ENCODE data around the gene NWD2.

The NWD2 gene

GRCh38 chr4:37436546-37436945 lies 192.0 kb downstream of the NWD2 start (continued):
- TF ChIP-seq PATZ1 (CRISPR knock-in tag; IDR thresholded peaks at IDR 0.05; ENCODE audit: borderline replicate concordance) = no peak

- no peak for ATAC-seq
- no peak for TF ChIP-seq ISL1 (CRISPR knock-in tag; IDR thresholded peaks at IDR 0.05)
- no peak for TF ChIP-seq ZFP3 (CRISPR knock-in tag; IDR thresholded peaks at IDR 0.05)
- TF ChIP-seq CREB5 (CRISPR knock-in tag; IDR thresholded peaks at IDR 0.05; ENCODE audit: low read depth) = no peak
- TF ChIP-seq ZNF70 (CRISPR knock-in tag; IDR thresholded peaks at IDR 0.05) = no peak
- TF ChIP-seq ZNF8 (CRISPR knock-in tag; IDR thresholded peaks at IDR 0.05) = no peak
- TF ChIP-seq ARNTL (CRISPR knock-in tag; IDR thresholded peaks at IDR 0.05; ENCODE audit: borderline replicate concordance, low read depth) = no peak
- no peak for TF ChIP-seq ZFP30 (CRISPR knock-in tag; IDR thresholded peaks at IDR 0.05)
- no peak for TF ChIP-seq CSRNP3 (CRISPR knock-in tag; IDR thresholded peaks at IDR 0.05)
- no peak for TF ChIP-seq PPARA (CRISPR knock-in tag; IDR thresholded peaks at IDR 0.05; ENCODE audit: borderline replicate concordance)
- TF ChIP-seq POU6F1 (CRISPR knock-in tag; IDR thresholded peaks at IDR 0.05; ENCODE audit: borderline replicate concordance, low read depth) = no peak
- no peak for TF ChIP-seq RARB (CRISPR knock-in tag; IDR thresholded peaks at IDR 0.05)
- no peak for TF ChIP-seq ZNF565 (CRISPR knock-in tag; conservative IDR thresholded peaks at IDR 0.05; ENCODE audit: low read depth)
- TF ChIP-seq CSDC2 (CRISPR knock-in tag; IDR thresholded peaks at IDR 0.05) = no peak
- no peak for TF ChIP-seq OSR1 (CRISPR knock-in tag; IDR thresholded peaks at IDR 0.05)
- no peak for TF ChIP-seq SNAI2 (CRISPR knock-in tag; IDR thresholded peaks at IDR 0.05)
- no peak for TF ChIP-seq TCF4 (CRISPR knock-in tag; IDR thresholded peaks at IDR 0.05; ENCODE audit: borderline replicate concordance)
- TF ChIP-seq GLIS3 (CRISPR knock-in tag; IDR thresholded peaks at IDR 0.05) = no peak
Measured at GRCh38 chr4:37437163-37437562, 192.6 kb downstream of the NWD2 start.

- TF ChIP-seq ZNF70 (CRISPR knock-in tag; IDR thresholded peaks at IDR 0.05) (no peak), ARNTL (CRISPR knock-in tag; IDR thresholded peaks at IDR 0.05; ENCODE audit: borderline replicate concordance, low read depth) (no peak), ZNF8 (CRISPR knock-in tag; IDR thresholded peaks at IDR 0.05) (no peak), OSR1 (CRISPR knock-in tag; IDR thresholded peaks at IDR 0.05) (no peak), ISL1 (CRISPR knock-in tag; IDR thresholded peaks at IDR 0.05) (no peak), PPARA (CRISPR knock-in tag; IDR thresholded peaks at IDR 0.05; ENCODE audit: borderline replicate concordance) (no peak), PATZ1 (CRISPR knock-in tag; IDR thresholded peaks at IDR 0.05; ENCODE audit: borderline replicate concordance) (no peak)
- ATAC-seq = no peak
Measured at GRCh38 chr4:37438564-37439279, 194.2 kb downstream of the NWD2 start.

GRCh38 chr4:37439809-37440474 lies 195.4 kb downstream of the NWD2 start:
- ATAC-seq = no peak
- TF ChIP-seq SNAI2 (CRISPR knock-in tag; IDR thresholded peaks at IDR 0.05) (no peak), TOX (CRISPR knock-in tag; IDR thresholded peaks at IDR 0.05; ENCODE audit: borderline replicate concordance) (no peak), ZNF565 (CRISPR knock-in tag; conservative IDR thresholded peaks at IDR 0.05; ENCODE audit: low read depth) (no peak), ZFP3 (CRISPR knock-in tag; IDR thresholded peaks at IDR 0.05) (no peak), OSR1 (CRISPR knock-in tag; IDR thresholded peaks at IDR 0.05) (no peak), ISL1 (CRISPR knock-in tag; IDR thresholded peaks at IDR 0.05) (no peak), BACH2 (CRISPR knock-in tag; IDR thresholded peaks at IDR 0.05; ENCODE audit: borderline replicate concordance) (no peak), ZC3H10 (CRISPR knock-in tag; IDR thresholded peaks at IDR 0.05) (no peak), ZNF70 (CRISPR knock-in tag; IDR thresholded peaks at IDR 0.05) (no peak), RARB (CRISPR knock-in tag; IDR thresholded peaks at IDR 0.05) (no peak), ESRRG (CRISPR knock-in tag; IDR thresholded peaks at IDR 0.05) (no peak), CSRNP3 (CRISPR knock-in tag; IDR thresholded peaks at IDR 0.05) (no peak), GLIS3 (CRISPR knock-in tag; IDR thresholded peaks at IDR 0.05) (no peak), TCF4 (CRISPR knock-in tag; IDR thresholded peaks at IDR 0.05; ENCODE audit: borderline replicate concordance) (no peak)

Measured in SK-N-SH treated with all-trans-retinoic acid at 6 μM for 48 hours (cell line).